ENCODE data around the gene PRKX. TPM values are rescaled to one million over a fixed set of nuclear protein-coding genes. Genes with fewer than 3 reads are reported as not detected.

PRKX gene
- total and polyA plus RNA-seq, 2 of the 4 experiments (the other 2 are of a cell fraction) = 7.2 to 14.9 TPM

DNA sequence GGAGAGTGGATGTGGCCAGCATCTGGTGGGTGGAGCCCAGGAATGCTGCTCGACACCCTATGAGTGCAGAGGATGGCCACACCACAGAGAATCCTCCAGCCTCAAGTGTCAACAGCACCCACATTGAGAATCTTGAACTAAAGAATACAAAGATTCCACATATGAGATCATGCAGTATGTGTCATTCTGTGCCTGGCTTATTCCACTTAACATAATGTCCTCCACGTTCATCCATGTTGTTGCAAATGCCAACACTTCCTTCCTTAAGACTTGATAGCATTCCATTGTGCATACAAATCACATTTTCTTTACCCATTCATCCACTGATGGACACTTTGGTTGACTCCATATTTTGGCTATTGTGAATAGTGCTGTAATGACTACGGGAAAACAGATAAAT is 145.8 kb downstream of the PRKX start:
- TF ChIP-seq, protein P1, sequence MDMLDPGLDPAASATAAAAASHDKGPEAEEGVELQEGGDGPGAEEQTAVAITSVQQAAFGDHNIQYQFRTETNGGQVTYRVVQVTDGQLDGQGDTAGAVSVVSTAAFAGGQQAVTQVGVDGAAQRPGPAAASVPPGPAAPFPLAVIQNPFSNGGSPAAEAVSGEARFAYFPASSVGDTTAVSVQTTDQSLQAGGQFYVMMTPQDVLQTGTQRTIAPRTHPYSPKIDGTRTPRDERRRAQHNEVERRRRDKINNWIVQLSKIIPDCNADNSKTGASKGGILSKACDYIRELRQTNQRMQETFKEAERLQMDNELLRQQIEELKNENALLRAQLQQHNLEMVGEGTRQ (IDR thresholded peaks at IDR 0.05; ENCODE audit: low read depth, low read length) = no peak
- TF ChIP-seq BHLHE40 (IDR thresholded peaks at IDR 0.05; ENCODE audit: low read depth, low read length) = no peak
- TF ChIP-seq RCOR1 (IDR thresholded peaks at IDR 0.05; ENCODE audit: insufficient replicate concordance, low read length) = no peak
- TF ChIP-seq, protein P2, sequence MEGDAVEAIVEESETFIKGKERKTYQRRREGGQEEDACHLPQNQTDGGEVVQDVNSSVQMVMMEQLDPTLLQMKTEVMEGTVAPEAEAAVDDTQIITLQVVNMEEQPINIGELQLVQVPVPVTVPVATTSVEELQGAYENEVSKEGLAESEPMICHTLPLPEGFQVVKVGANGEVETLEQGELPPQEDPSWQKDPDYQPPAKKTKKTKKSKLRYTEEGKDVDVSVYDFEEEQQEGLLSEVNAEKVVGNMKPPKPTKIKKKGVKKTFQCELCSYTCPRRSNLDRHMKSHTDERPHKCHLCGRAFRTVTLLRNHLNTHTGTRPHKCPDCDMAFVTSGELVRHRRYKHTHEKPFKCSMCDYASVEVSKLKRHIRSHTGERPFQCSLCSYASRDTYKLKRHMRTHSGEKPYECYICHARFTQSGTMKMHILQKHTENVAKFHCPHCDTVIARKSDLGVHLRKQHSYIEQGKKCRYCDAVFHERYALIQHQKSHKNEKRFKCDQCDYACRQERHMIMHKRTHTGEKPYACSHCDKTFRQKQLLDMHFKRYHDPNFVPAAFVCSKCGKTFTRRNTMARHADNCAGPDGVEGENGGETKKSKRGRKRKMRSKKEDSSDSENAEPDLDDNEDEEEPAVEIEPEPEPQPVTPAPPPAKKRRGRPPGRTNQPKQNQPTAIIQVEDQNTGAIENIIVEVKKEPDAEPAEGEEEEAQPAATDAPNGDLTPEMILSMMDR (conservative IDR thresholded peaks at IDR 0.05; ENCODE audit: low read depth, low read length) = no peak
- no peak for TF ChIP-seq SMC3 (IDR thresholded peaks at IDR 0.05; ENCODE audit: low read depth, low read length)
- no peak for TF ChIP-seq CHD1 (IDR thresholded peaks at IDR 0.05; ENCODE audit: low read depth, low read length)
- TF ChIP-seq MAZ (IDR thresholded peaks at IDR 0.05; ENCODE audit: borderline replicate concordance, low read depth, low read length) = no peak
- no peak for TF ChIP-seq CEBPB (IDR thresholded peaks at IDR 0.05; ENCODE audit: low read depth, low read length)
- TF ChIP-seq RFX5 (IDR thresholded peaks at IDR 0.05; ENCODE audit: low read depth, low read length) = no peak
- TF ChIP-seq RAD21 (IDR thresholded peaks at IDR 0.05; ENCODE audit: low read length) = no peak
- no peak for TF ChIP-seq POLR2A (IDR thresholded peaks at IDR 0.05; ENCODE audit: low read depth, low read length)
- no peak for TF ChIP-seq NFE2L2 (IDR thresholded peaks at IDR 0.05; ENCODE audit: low read depth, low read length)
- no peak for TF ChIP-seq MAFK (IDR thresholded peaks at IDR 0.05; ENCODE audit: low read depth, low read length)
- TF ChIP-seq, protein P3, sequence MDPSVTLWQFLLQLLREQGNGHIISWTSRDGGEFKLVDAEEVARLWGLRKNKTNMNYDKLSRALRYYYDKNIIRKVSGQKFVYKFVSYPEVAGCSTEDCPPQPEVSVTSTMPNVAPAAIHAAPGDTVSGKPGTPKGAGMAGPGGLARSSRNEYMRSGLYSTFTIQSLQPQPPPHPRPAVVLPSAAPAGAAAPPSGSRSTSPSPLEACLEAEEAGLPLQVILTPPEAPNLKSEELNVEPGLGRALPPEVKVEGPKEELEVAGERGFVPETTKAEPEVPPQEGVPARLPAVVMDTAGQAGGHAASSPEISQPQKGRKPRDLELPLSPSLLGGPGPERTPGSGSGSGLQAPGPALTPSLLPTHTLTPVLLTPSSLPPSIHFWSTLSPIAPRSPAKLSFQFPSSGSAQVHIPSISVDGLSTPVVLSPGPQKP (IDR thresholded peaks at IDR 0.05; ENCODE audit: borderline replicate concordance, low read depth, low read length) = no peak
- no peak for TF ChIP-seq MXI1 (IDR thresholded peaks at IDR 0.05; ENCODE audit: borderline replicate concordance, low read depth, low read length)
- no peak for TF ChIP-seq FOS (IDR thresholded peaks at IDR 0.05; ENCODE audit: low read depth, low read length)
- no peak overlapping the region for H4K8ac ChIP-seq (ENCODE audit: low read depth in 2 of 2, low read length in 2 of 2)
- ChIA-PET POLR2A (ENCODE audit: unreplicated experiment) (no interaction called here), CTCF (no interaction called here)
- H2AK5ac ChIP-seq (ENCODE audit: low read depth, low read length) = no peak overlapping the region
- no peak overlapping the region for H3K14ac ChIP-seq (replicated peaks; ENCODE audit: low read depth, low read length)
- DNase-seq (peak; percentile 16), ATAC-seq (ENCODE audit: low read depth) (no peak)
- H2AFZ ChIP-seq (replicated peaks; ENCODE audit: low read length, poor library complexity) = no peak overlapping the region
- no peak overlapping the region for H3K4me2 ChIP-seq (ENCODE audit: low read depth, low read length)
- no CpG with 5 or more reads among the region's 3 CpGs for WGBS, 2 experiments (ENCODE audit: extremely low coverage in 2 of 2, insufficient read length in 1 of 2)
- BruUV-seq (replicated peaks) = no TSS peak
- no peak overlapping the region for H2BK5ac ChIP-seq (ENCODE audit: low read depth, low read length, poor library complexity, severe bottlenecking)
- no peak overlapping the region for H2BK20ac ChIP-seq (ENCODE audit: low read depth, low read length)
- dilution Hi-C loops (cut with HindIII; ENCODE audit: low sequenced_read_pairs, unreplicated experiment) (no loop called here), in situ Hi-C loops (cut with MboI; ENCODE audit: low sequenced_read_pairs) (no loop called here), intact Hi-C loops (cut with micrococcal nuclease) (no loop called here)
- H3K79me1 ChIP-seq (ENCODE audit: low read depth in 1 of 2, low read length in 2 of 2) = no peaks in the 10 kb centered on the region
- no peaks in the 10 kb centered on the region for H3K4me1 ChIP-seq (ENCODE audit: control insufficient read depth, insufficient read depth, low read length)
- no peak overlapping the region for H4K91ac ChIP-seq (ENCODE audit: insufficient read depth, low read depth, low read length)
- H3K18ac ChIP-seq (ENCODE audit: low read depth, low read length) = no peak overlapping the region
- H3K27me3 ChIP-seq (ENCODE audit: control insufficient read depth, insufficient read depth, low read length) = no peaks in the 10 kb centered on the region
- H3K9me3 ChIP-seq (ENCODE audit: control insufficient read depth, insufficient read depth, low read length) = peaks cover 4% of the 10 kb centered on the region; the same call in 1 of the 2 replicates
- no peak overlapping the region for H2BK15ac ChIP-seq (ENCODE audit: low read depth, low read length)
- H3K9me1 ChIP-seq (ENCODE audit: insufficient read depth, low read length) = no peaks in the 10 kb centered on the region
- H3K27ac ChIP-seq (ENCODE audit: insufficient read depth, low read length) = no peak overlapping the region
- H4K5ac ChIP-seq (ENCODE audit: low read depth, low read length) = no peak overlapping the region
- no peak overlapping the region for H3K4ac ChIP-seq (ENCODE audit: low read depth, low read length)
- no peaks in the 10 kb centered on the region for H3K36me3 ChIP-seq (ENCODE audit: control insufficient read depth, insufficient read depth, low read length)
- H3K23ac ChIP-seq (ENCODE audit: low read depth, low read length) = no peak overlapping the region
- H2BK120ac ChIP-seq (ENCODE audit: low read depth, low read length) = no peak overlapping the region
- H3K9ac ChIP-seq (ENCODE audit: low read depth, low read length) = no peak overlapping the region
- H3K56ac ChIP-seq (ENCODE audit: extremely low read depth, insufficient read depth, low read length) = no peak overlapping the region
- no peak overlapping the region for H2AK9ac ChIP-seq (replicated peaks; ENCODE audit: low read depth, low read length, poor library complexity)
- no peaks in the 10 kb centered on the region for H4K20me1 ChIP-seq (ENCODE audit: insufficient read depth, low read length)
- no peak overlapping the region for H3K4me3 ChIP-seq (ENCODE audit: insufficient read depth, low read depth, low read length)
